HL-60 (cell line): ENCODE results near the gene ASCC3.

ENCODE experiments used
- CTCF ChIP-seq: IDR thresholded peaks from one replicate; pipeline ENCODE4 v1.5.1; 2011; ENCODE audit warnings: low read length, control low read depth, inconsistent platforms; ENCODE audit not compliant: insufficient read depth
- GABPA ChIP-seq: IDR thresholded peaks from 2 replicates; pipeline ENCODE4 v1.6.1; 2012; ENCODE audit warnings: low read depth
- POLR2AphosphoS5 ChIP-seq: IDR thresholded peaks from 2 replicates; pipeline ENCODE4 v1.6.1; 2012; ENCODE audit warnings: low read depth
- REST ChIP-seq: IDR thresholded peaks from 2 replicates; pipeline ENCODE4 v1.6.1; 2012; ENCODE audit warnings: low read depth; ENCODE audit not compliant: insufficient replicate concordance
- SPI1 ChIP-seq: IDR thresholded peaks from 2 replicates; pipeline ENCODE4 v1.6.1; 2012; ENCODE audit warnings: low read depth, mild to moderate bottlenecking, borderline replicate concordance

GRCh38 chr6:100691972-100692371 lies 189.2 kb downstream of the ASCC3 start:
- TF ChIP-seq CTCF: no peak
- TF ChIP-seq REST: no peak
- TF ChIP-seq POLR2AphosphoS5: no peak
- no peak for TF ChIP-seq GABPA
- no peak for TF ChIP-seq SPI1
